ENCODE results near the gene HOXB2. TPM values are rescaled to one million over a fixed set of nuclear protein-coding genes. Genes with fewer than 3 reads are reported as not detected.

Gene HOXB2
- total and polyA plus RNA-seq, 2 of the 8 experiments (the other 6 are each of a cell fraction or from before 2014, with no cell fraction given): not detected

- Histone ChIP-seq H3K79me2 (ENCODE audit: control insufficient read depth in 1 of 2, insufficient read depth in 2 of 2, low read length in 2 of 2) (no peaks in the 10 kb centered on the region), H2AK5ac (ENCODE audit: low read depth, low read length) (no peak overlapping the region), H2BK15ac (ENCODE audit: low read length) (no peak overlapping the region), H3K4me2 (ENCODE audit: insufficient read depth in 1 of 2, low read depth in 2 of 2, low read length in 2 of 2) (no peak overlapping the region), H3K4me1 (replicated peaks in 1 of 4; ENCODE audit: control insufficient read depth in 3 of 4, insufficient read depth in 4 of 4, low read length in 3 of 4) (no peaks in the 10 kb centered on the region; a peak in 1 of 7 replicates), H4K91ac (replicated peaks; ENCODE audit: insufficient read length, low read length) (no peak overlapping the region), H3K14ac (ENCODE audit: insufficient read length) (no peak overlapping the region), H2BK5ac (ENCODE audit: low read depth, low read length) (no peak overlapping the region), H3K23me2 (ENCODE audit: low read depth, low read length) (no peaks in the 10 kb centered on the region), H3K27me3 (replicated peaks in 1 of 4; ENCODE audit: control insufficient read depth in 3 of 4, extremely low read depth in 1 of 4, insufficient read depth in 3 of 4, low read length in 3 of 4) (peaks cover 0 to 10% (median 2%) of the 10 kb centered on the region in 4 experiments; a peak in 4 of 7 replicates), H3K56ac (replicated peaks; ENCODE audit: insufficient read length, low read depth, low read length) (no peak overlapping the region), H3K4ac (replicated peaks; ENCODE audit: insufficient read length, low read depth, low read length) (no peak overlapping the region), H2BK120ac (replicated peaks; ENCODE audit: low read depth, low read length) (no peak overlapping the region), H2AFZ (ENCODE audit: low read length) (no peak overlapping the region), H3K4me3 (ENCODE audit: extremely low read depth in 1 of 4, insufficient read depth in 2 of 4, low read depth in 3 of 4, low read length in 4 of 4) (no peak overlapping the region), H3K18ac (ENCODE audit: extremely low read depth, low read length) (no peak overlapping the region), H2BK12ac (ENCODE audit: low read depth, low read length) (no peak overlapping the region), H3K27ac (ENCODE audit: low read depth, low read length) (no peak overlapping the region), H4K5ac (ENCODE audit: insufficient read length, low read depth, low read length) (no peak overlapping the region), H3K36me3 (ENCODE audit: control insufficient read depth in 2 of 4, insufficient read depth in 4 of 4, low read length in 3 of 4) (no peaks in the 10 kb centered on the region), H3K79me1 (ENCODE audit: low read depth, low read length) (no peaks in the 10 kb centered on the region), H4K8ac (ENCODE audit: extremely low read depth, insufficient read depth, low read length) (no peak overlapping the region), H3K9ac (replicated peaks in 1 of 4; ENCODE audit: extremely low read depth in 1 of 4, low read depth in 3 of 4, low read length in 3 of 4) (no peak overlapping the region), H2BK20ac (ENCODE audit: low read length) (no peak overlapping the region), H3K9me3 (ENCODE audit: insufficient read depth in 2 of 2, low read depth in 1 of 2, low read length in 1 of 2) (no peaks in the 10 kb centered on the region), H4K20me1 (replicated peaks in 1 of 2; ENCODE audit: control insufficient read depth in 1 of 2, insufficient read depth in 2 of 2, low read length in 2 of 2) (no peaks in the 10 kb centered on the region), H3K23ac (ENCODE audit: insufficient read length) (no peak overlapping the region)
- WGBS, 2 experiments (ENCODE audit: extremely low coverage in 1 of 2, insufficient coverage in 1 of 2, insufficient read length in 1 of 2, insufficient replicate concordance in 2 of 2, low coverage in 1 of 2, low lambda C conversion rate in 2 of 2, missing lambda C conversion rate in 1 of 2): 98% methylated on average over 2 of the region's 2 CpGs; no CpG with 5 or more reads in 1 of the 2 experiments
- CTCF ChIA-PET (ENCODE audit: partially characterized antibody): interaction anchor here (1.2 to 1.3 kb wide), 2 partner anchors 16 to 53 kb away, joined by 3 to 4 read pairs; no protein-coding TSS in a partner anchor
- DNase-seq (ENCODE audit: low read depth in 1 of 2, low spot score in 2 of 2): no peak
- POLR2A ChIA-PET (ENCODE audit: partially characterized antibody): no interaction called here
- no peak for FAIRE-seq
- TF ChIP-seq POU5F1 (IDR thresholded peaks at IDR 0.05; ENCODE audit: low read depth, low read length): no peak
- no peak for TF ChIP-seq CREB1 (IDR thresholded peaks at IDR 0.05)
- TF ChIP-seq MAX (IDR thresholded peaks at IDR 0.05): no peak
- TF ChIP-seq KDM4A (IDR thresholded peaks at IDR 0.05; ENCODE audit: low read depth, low read length, severe bottlenecking): no peak
- no peak for TF ChIP-seq EGR1 (IDR thresholded peaks at IDR 0.05; ENCODE audit: borderline replicate concordance, low read depth, low read length)
- no peak for TF ChIP-seq BCL11A (IDR thresholded peaks at IDR 0.05; ENCODE audit: low read depth in 2 of 2, low read length in 2 of 2)
- no peak for TF ChIP-seq NANOG (IDR thresholded peaks at IDR 0.05; ENCODE audit: insufficient read depth, low read depth, low read length, poor library complexity, severe bottlenecking)
- no peak for TF ChIP-seq ATF3 (IDR thresholded peaks at IDR 0.05; ENCODE audit: insufficient read depth, low read depth, low read length)
- no peak for TF ChIP-seq BACH1 (IDR thresholded peaks at IDR 0.05; ENCODE audit: low read length)
- no peak for TF ChIP-seq CHD2 (IDR thresholded peaks at IDR 0.05; ENCODE audit: low read length)
- TF ChIP-seq NRF1 (IDR thresholded peaks at IDR 0.05; ENCODE audit: low read depth, low read length): no peak
- TF ChIP-seq MAFK (IDR thresholded peaks at IDR 0.05; ENCODE audit: low read depth, low read length): no peak
- no peak for TF ChIP-seq HDAC2 (IDR thresholded peaks at IDR 0.05; ENCODE audit: borderline replicate concordance in 1 of 2, low read depth in 2 of 2, low read length in 2 of 2)
These were observed 34.5 kb downstream of the HOXB2 start for GRCh38 chr17:48510381-48510760.
